Testis (tissue), 2 donors: ENCODE results near the gene MCOLN1.

Experiments
- CTCF ChIP-seq, 3 experiments: fragments of 450-650 bp in 2 of 3; fragments of 200-600 bp in 1 of 3; sonication (generic) in 1 of 3; IDR thresholded peaks; one replicate each; pipeline ENCODE4 v1.5.1; 2016 to 2019; ENCODE audit warnings: antibody characterized with exemption in 3 of 3, mild to moderate bottlenecking in 2 of 3, moderate library complexity in 1 of 3
- POLR2A ChIP-seq: fragments of 450-650 bp; IDR thresholded peaks from one replicate; pipeline ENCODE4 v1.6.1; 2017; ENCODE audit warnings: antibody characterized with exemption, mild to moderate bottlenecking, moderate library complexity

GRCh38 chr19:7549429-7550148, 27.2 kb downstream of the MCOLN1 start:
- no peak for TF ChIP-seq CTCF (IDR thresholded peaks at IDR 0.05)
- no peak for TF ChIP-seq POLR2A
